Measurements from ENCODE around the gene AMOTL1.

DNA sequence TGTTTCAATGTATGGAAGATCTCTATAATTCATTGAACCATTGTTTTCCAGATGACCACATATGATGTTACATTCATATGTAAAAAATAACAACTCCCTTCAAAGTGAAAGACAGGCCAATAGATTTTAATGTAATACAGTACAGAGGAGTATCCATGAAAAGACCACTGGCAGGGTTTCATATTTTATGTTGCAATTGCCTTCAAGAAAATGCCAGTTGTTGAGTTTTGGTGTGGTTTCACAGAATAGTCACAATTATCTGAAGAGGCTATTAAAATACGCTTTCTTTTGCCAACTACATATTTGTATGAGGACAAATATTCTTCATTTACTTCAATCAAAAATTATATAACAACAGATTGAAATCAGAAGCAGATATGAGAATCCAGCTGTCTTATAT lies 14.3 kb downstream of the AMOTL1 start:
- TF ChIP-seq CHD2 (IDR thresholded peaks at IDR 0.05; ENCODE audit: low read length, partially characterized antibody) (no peak), FOXM1 (IDR thresholded peaks at IDR 0.05; ENCODE audit: low read depth) (no peak), RAD21 (IDR thresholded peaks at IDR 0.05; ENCODE audit: low read length) (no peak), NRF1 (IDR thresholded peaks at IDR 0.05; ENCODE audit: low read depth, low read length) (no peak), CTCF (IDR thresholded peaks at IDR 0.05) (no peak), POLR2AphosphoS5 (IDR thresholded peaks at IDR 0.05; ENCODE audit: low read depth, low read length) (no peak), RCOR1 (IDR thresholded peaks at IDR 0.05; ENCODE audit: low read length) (no peak)
- TF ChIP-seq, protein P1, sequence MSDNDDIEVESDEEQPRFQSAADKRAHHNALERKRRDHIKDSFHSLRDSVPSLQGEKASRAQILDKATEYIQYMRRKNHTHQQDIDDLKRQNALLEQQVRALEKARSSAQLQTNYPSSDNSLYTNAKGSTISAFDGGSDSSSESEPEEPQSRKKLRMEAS (IDR thresholded peaks at IDR 0.05; ENCODE audit: low read depth) = no peak
- TF ChIP-seq, protein P2, sequence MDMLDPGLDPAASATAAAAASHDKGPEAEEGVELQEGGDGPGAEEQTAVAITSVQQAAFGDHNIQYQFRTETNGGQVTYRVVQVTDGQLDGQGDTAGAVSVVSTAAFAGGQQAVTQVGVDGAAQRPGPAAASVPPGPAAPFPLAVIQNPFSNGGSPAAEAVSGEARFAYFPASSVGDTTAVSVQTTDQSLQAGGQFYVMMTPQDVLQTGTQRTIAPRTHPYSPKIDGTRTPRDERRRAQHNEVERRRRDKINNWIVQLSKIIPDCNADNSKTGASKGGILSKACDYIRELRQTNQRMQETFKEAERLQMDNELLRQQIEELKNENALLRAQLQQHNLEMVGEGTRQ (IDR thresholded peaks at IDR 0.05; ENCODE audit: borderline replicate concordance, low read depth, low read length) = no peak
